SK-N-SH (cell line): Measurements from ENCODE around the gene PLAU. TPM values are rescaled to one million over a fixed set of nuclear protein-coding genes. Genes with fewer than 3 reads are reported as not detected.

Experiments used
- CTCF ChIA-PET: fragments of 300-600, 350-600 bp; formaldehyde crosslinking; extraction: SDS; loops from one replicate; lab custom pipeline; 2021; lab: Yijun Ruan, JAX
- POLR2A ChIA-PET: fragments of 350-600 bp; sonication (Branson Sonifier 250); formaldehyde crosslinking; extraction: SDS; loops from one replicate; lab custom pipeline; 2020; ENCODE audit warnings: antibody characterized with exemption, inconsistent platforms; lab: Yijun Ruan, JAX
- DNase-seq: peaks from one replicate; pipeline ENCODE4 v3.0.0; 2012
- H2AFZ ChIP-seq: fragments of 200-600 bp; sonication (generic); 2 replicates; pipeline ENCODE4 v1.8.1; 2016; ENCODE audit warnings: antibody characterized with exemption, mild to moderate bottlenecking, low read depth
- H3F3A ChIP-seq: fragments of 200-600 bp; sonication (generic); replicated peaks from 2 replicates; pipeline ENCODE3; 2016; ENCODE audit warnings: antibody characterized with exemption, mild to moderate bottlenecking; ENCODE audit not compliant: insufficient read depth
- H3K27ac ChIP-seq, 2 experiments: fragments of 200-500 bp in 1 of 2; fragments of 200-600 bp in 1 of 2; sonication (Bioruptor generic) in 1 of 2; sonication (generic), shearing (Covaris generic) in 1 of 2; 2 replicates each; pipeline versions ENCODE4 v1.5.1 to v1.6.1; 2014 to 2016; ENCODE audit warnings: low read depth in 2 of 2, inconsistent platforms in 1 of 2, low read length in 1 of 2, mild to moderate bottlenecking in 1 of 2, mixed read lengths in 1 of 2
- H3K27me3 ChIP-seq: fragments of 200-600 bp; sonication (generic), shearing (Covaris generic); 2 replicates; pipeline ENCODE4 v1.6.1; 2016; ENCODE audit warnings: mixed run types; ENCODE audit not compliant: insufficient read depth
- H3K36me3 ChIP-seq, 2 experiments: fragments of 200-500 bp in 1 of 2; fragments of 200-600 bp in 1 of 2; sonication (Bioruptor generic) in 1 of 2; sonication (generic) in 1 of 2; replicated peaks in 1 of 2; 2 replicates each; pipeline versions ENCODE3 to v1.5.1; 2014 to 2016; ENCODE audit warnings: low read length in 1 of 2, mild to moderate bottlenecking in 1 of 2; ENCODE audit not compliant: insufficient read depth in 2 of 2, control insufficient read depth in 1 of 2
- H3K4me1 ChIP-seq, 2 experiments: fragments of 200-500 bp in 1 of 2; fragments of 200-600 bp in 1 of 2; sonication (Bioruptor generic) in 1 of 2; sonication (generic), shearing (Covaris generic) in 1 of 2; 2 replicates each; pipeline versions ENCODE4 v1.5.1 to v1.6.1; 2014 to 2016; ENCODE audit warnings: low read depth in 1 of 2, low read length in 1 of 2, mixed run types in 1 of 2; ENCODE audit not compliant: insufficient read depth in 2 of 2, control insufficient read depth in 1 of 2
- H3K4me2 ChIP-seq: fragments of 200-600 bp; sonication (generic), shearing (Covaris generic); 2 replicates; pipeline ENCODE4 v1.6.1; 2017; ENCODE audit warnings: mixed run types
- H3K4me3 ChIP-seq, 2 experiments: fragments of 200-500 bp in 1 of 2; fragments of 200-600 bp in 1 of 2; sonication (Bioruptor generic) in 1 of 2; sonication (generic), shearing (Covaris generic) in 1 of 2; 2 replicates each; pipeline versions ENCODE4 v1.5.1 to v1.8.1; 2014 to 2016; ENCODE audit warnings: low read depth in 2 of 2, inconsistent platforms in 1 of 2, low read length in 1 of 2, mild to moderate bottlenecking in 1 of 2, mixed read lengths in 1 of 2, moderate library complexity in 1 of 2
- H3K79me2 ChIP-seq: fragments of 200-600 bp; sonication (generic); 2 replicates; pipeline ENCODE4 v1.8.1; 2017; ENCODE audit warnings: mild to moderate bottlenecking; ENCODE audit not compliant: insufficient read depth
- H3K9ac ChIP-seq: fragments of 200-600 bp; sonication (generic); 2 replicates; pipeline ENCODE4 v1.6.1; 2017; ENCODE audit warnings: mixed run types
- H3K9me2 ChIP-seq: fragments of 200-600 bp; sonication (generic); 2 replicates; pipeline ENCODE4 v1.6.1; 2017; ENCODE audit warnings: mixed run types
- H3K9me3 ChIP-seq: fragments of 200-600 bp; sonication (generic); 2 replicates; pipeline ENCODE4 v1.6.1; 2017; ENCODE audit warnings: mixed run types, mild to moderate bottlenecking, moderate library complexity
- H4K20me1 ChIP-seq: fragments of 200-600 bp; sonication (generic); 2 replicates; pipeline ENCODE4 v1.6.1; 2017; ENCODE audit warnings: mild to moderate bottlenecking, mixed run types; ENCODE audit not compliant: insufficient read depth
- CHD2 ChIP-seq: fragments of 150-350 bp; IDR thresholded peaks from 2 replicates; pipeline ENCODE4 v1.6.1; 2018; ENCODE audit warnings: low read length; ENCODE audit not compliant: partially characterized antibody
- ELF1 ChIP-seq: IDR thresholded peaks from 2 replicates; pipeline ENCODE4 v1.4.0; 2012
- FOSL2 ChIP-seq: IDR thresholded peaks from 2 replicates; pipeline ENCODE4 v1.4.0; 2012; ENCODE audit warnings: low read depth, mild to moderate bottlenecking, moderate library complexity, borderline replicate concordance
- FOXJ3 ChIP-seq: sonication (generic); formaldehyde crosslinking; IDR thresholded peaks from 2 replicates; pipeline ENCODE4 v1.5.1; 2020; ENCODE audit warnings: mild to moderate bottlenecking, missing genetic modification reagents
- GABPA ChIP-seq: IDR thresholded peaks from 2 replicates; pipeline ENCODE4 v1.4.0; 2012; ENCODE audit warnings: low read depth, mild to moderate bottlenecking
- GATA2 ChIP-seq: sonication (generic); formaldehyde crosslinking; IDR thresholded peaks from 2 replicates; pipeline ENCODE4 v1.5.0; 2020; ENCODE audit warnings: mild to moderate bottlenecking, missing genetic modification reagents
- IRF3 ChIP-seq: fragments of 150-350 bp; IDR thresholded peaks from 2 replicates; pipeline ENCODE4 v1.6.1; 2016; ENCODE audit warnings: mild to moderate bottlenecking, low read depth, low read length
- MEF2A ChIP-seq: IDR thresholded peaks from 2 replicates; pipeline ENCODE4 v1.4.0; 2012; ENCODE audit warnings: low read depth, borderline replicate concordance
- MXI1 ChIP-seq: IDR thresholded peaks from 2 replicates; pipeline ENCODE4 v1.6.1; 2012; ENCODE audit warnings: mild to moderate bottlenecking, low read depth, low read length, improper control_type of control experiment
- NFIC ChIP-seq: IDR thresholded peaks from 2 replicates; pipeline ENCODE4 v1.4.0; 2012; ENCODE audit warnings: borderline replicate concordance
- NRF1 ChIP-seq: IDR thresholded peaks from 2 replicates; pipeline ENCODE4 v1.6.1; 2012; ENCODE audit warnings: low read depth, mild to moderate bottlenecking, low read length
- POLR2AphosphoS5 ChIP-seq: IDR thresholded peaks from 2 replicates; pipeline ENCODE4 v1.6.1; 2012; ENCODE audit warnings: low read depth, low read length
- RFX5 ChIP-seq: IDR thresholded peaks from 2 replicates; pipeline ENCODE4 v1.6.1; 2012; ENCODE audit warnings: mild to moderate bottlenecking, improper control_type of control experiment, low read length
- SIN3A ChIP-seq: IDR thresholded peaks from 2 replicates; pipeline ENCODE4 v1.6.1; 2012; ENCODE audit warnings: low read depth, mild to moderate bottlenecking, low read length, moderate library complexity, borderline replicate concordance
- SMC3 ChIP-seq: IDR thresholded peaks from 2 replicates; pipeline ENCODE4 v1.6.1; 2012; ENCODE audit warnings: low read depth, low read length, improper control_type of control experiment
- TAF1 ChIP-seq: IDR thresholded peaks from 2 replicates; pipeline ENCODE4 v1.6.1; 2012; ENCODE audit warnings: low read depth, mild to moderate bottlenecking, low read length, moderate library complexity, borderline replicate concordance
- TCF12 ChIP-seq: IDR thresholded peaks from 2 replicates; pipeline ENCODE4 v1.4.0; 2012
- TEAD4 ChIP-seq: IDR thresholded peaks from 2 replicates; pipeline ENCODE4 v1.4.0; 2012; ENCODE audit warnings: mild to moderate bottlenecking, borderline replicate concordance; ENCODE audit not compliant: insufficient read depth
- YY1 ChIP-seq: IDR thresholded peaks from 2 replicates; pipeline ENCODE4 v1.4.0; 2012; ENCODE audit warnings: low read depth, mild to moderate bottlenecking
- ZBTB33 ChIP-seq: IDR thresholded peaks from 2 replicates; pipeline ENCODE4 v1.4.0; 2012; ENCODE audit warnings: low read depth, borderline replicate concordance
- WGBS: methylation state at CpG from one replicate; pipeline ENCODE4 v1.1.6; 2017; ENCODE audit warnings: low lambda C conversion rate; 5-methylcytosine and 5-hydroxymethylcytosine counted together
- polyA plus RNA-seq, 3 experiments: library from polyadenylated mRNA; depleted of rRNA; stranded (reverse); fragments of >200 nt; gene quantifications; 2 replicates each; pipeline ENCODE4 v1.2.3, GENCODE V29; 2012

Gene PLAU
- polyA plus RNA-seq, 1 of the 3 experiments (the other 2 are of a cell fraction) = 200 TPM

- Histone ChIP-seq H3K4me1 (peaks cover 0 to 10% of the 10 kb centered on the region in 2 experiments; a peak in 2 of 4 replicates), H3K36me3 (no peaks in the 10 kb centered on the region), H3K27me3 (no peaks in the 10 kb centered on the region), H3K9me2 (no peaks in the 10 kb centered on the region), H3K79me2 (no peaks in the 10 kb centered on the region), H3K4me3 (no peak overlapping the region), H3K27ac (peak overlapping the region in 1 of 2 experiments; percentile 12; a peak in 1 of 4 replicates), H3F3A (no peaks in the 10 kb centered on the region), H3K4me2 (peak overlapping the region; percentile 58), H3K9me3 (no peaks in the 10 kb centered on the region), H4K20me1 (no peaks in the 10 kb centered on the region), H3K9ac (0 out of 2 replicates have a peak overlapping the region, but pooled peaks have one; percentile 4), H2AFZ (peak overlapping the region; percentile 99)
- CTCF ChIA-PET = interaction anchor here (0.6 to 20.9 kb wide), 56 partner anchors 8 to 1090 kb away, joined by 3 to 472 read pairs (median 4); partner anchors contain the start of genes CAMK2G, PLAU and SEC24C
- WGBS = 91% methylated on average over 2 of the region's 2 CpGs
- no peak for DNase-seq
- TF ChIP-seq ZBTB33 (no peak), YY1 (no peak), TCF12 (no peak), CHD2 (no peak), GATA2 (CRISPR knock-in tag) (no peak), GABPA (no peak), ELF1 (no peak), NFIC (no peak)
- POLR2A ChIA-PET = interaction anchor here (1.3 kb wide), 1 partner anchor 54 kb away, joined by 4 read pairs; no protein-coding TSS in a partner anchor
These were observed 30.4 kb downstream of the PLAU start for GRCh38 chr10:73941300-73941699.

- Histone ChIP-seq H3K4me2 (no peak overlapping the region), H3K36me3 (no peaks in the 10 kb centered on the region), H4K20me1 (no peaks in the 10 kb centered on the region), H3K9me3 (no peaks in the 10 kb centered on the region), H3K4me1 (peaks cover 0 to 10% of the 10 kb centered on the region in 2 experiments; a peak in 2 of 4 replicates), H3K27me3 (no peaks in the 10 kb centered on the region), H3K79me2 (no peaks in the 10 kb centered on the region), H3K9me2 (no peaks in the 10 kb centered on the region), H3F3A (no peaks in the 10 kb centered on the region), H3K4me3 (no peak overlapping the region), H3K9ac (no peak overlapping the region), H2AFZ (no peak overlapping the region), H3K27ac (no peak overlapping the region)
- WGBS = 91% methylated on average over 14 of the region's 35 CpGs
- POLR2A ChIA-PET = no interaction called here
- CTCF ChIA-PET = interaction anchor here (1.2 to 20.9 kb wide), 4 partner anchors 9 to 95 kb away, joined by 3 to 472 read pairs (median 6); partner anchors contain the start of gene CAMK2G
- DNase-seq = no peak
- TF ChIP-seq ZBTB33 (no peak), NRF1 (no peak), GATA2 (CRISPR knock-in tag) (no peak), POLR2AphosphoS5 (no peak), NFIC (no peak), TEAD4 (no peak), RFX5 (no peak), SMC3 (no peak), IRF3 (no peak), FOXJ3 (no peak), MEF2A (no peak), SIN3A (no peak), GABPA (no peak), TCF12 (no peak), FOSL2 (no peak), TAF1 (no peak), MXI1 (no peak)
These were observed 33.6 kb downstream of the PLAU start for GRCh38 chr10:73944356-73945100.
